Cerebellar cortex (tissue), 1 donor: ENCODE data around the gene HOXB7.
A peak's percentile ranks its signal among the peaks of the same experiment; 100 is the strongest.

Experiments used
- DNase-seq: peaks from one replicate; pipeline ENCODE4 v3.0.0-alpha.2; 2015; ENCODE audit warnings: low spot score

The HOXB7 gene

GRCh38 chr17:48623583-48623982 is 12.8 kb upstream of the HOXB7 start:
- DNase-seq: no peak

GRCh38 chr17:48622857-48623256 is 12.0 kb upstream of the HOXB7 start:
- no peak for DNase-seq

- no peak for DNase-seq
Measured at GRCh38 chr17:48621410-48622392, 10.9 kb upstream of the HOXB7 start.

GRCh38 chr17:48620461-48621139 is 9.8 kb upstream of the HOXB7 start:
- DNase-seq: no peak

- DNase-seq: no peak
Measured at GRCh38 chr17:48619826-48620449, 9.1 kb upstream of the HOXB7 start.

GRCh38 chr17:48618256-48618896 is 7.6 kb upstream of the HOXB7 start:
- DNase-seq: peak; percentile 80

- DNase-seq: no peak
Measured at GRCh38 chr17:48617471-48618255, 6.8 kb upstream of the HOXB7 start.

GRCh38 chr17:48616717-48617470 is 6.1 kb upstream of the HOXB7 start:
- DNase-seq: no peak

GRCh38 chr17:48615963-48616716 is 5.3 kb upstream of the HOXB7 start:
- DNase-seq: no peak

- DNase-seq: no peak
Measured at GRCh38 chr17:48615047-48615962, 4.5 kb upstream of the HOXB7 start, which contains the start of gene HOXB8. Gene HOXB8 (minus strand): TSS chr17:48615292. CDS start chr17:48614704, 588 bp downstream.

GRCh38 chr17:48613862-48614694 is 3.3 kb upstream of the HOXB7 start:
- no peak for DNase-seq

GRCh38 chr17:48612854-48613691 is 2.3 kb upstream of the HOXB7 start:
- DNase-seq: peak; percentile 34

GRCh38 chr17:48612456-48612853 is 1.6 kb upstream of the HOXB7 start:
- DNase-seq: peak; percentile 22

- DNase-seq: peak; percentile 31
Measured at GRCh38 chr17:48611681-48612455, 1.1 kb upstream of the HOXB7 start.

GRCh38 chr17:48611213-48611612 is 396 bp upstream of the HOXB7 start:
- DNase-seq: no peak

GRCh38 chr17:48609759-48610281 is 997 bp downstream of the HOXB7 start:
- DNase-seq: no peak
